Amniotic stem cell (primary cell): Measurements from ENCODE around the gene UBXN10.

Source experiments
- DNase-seq: peaks from one replicate; lab custom pipeline; 2025; lab: John Stamatoyannopoulos, UW

UBXN10 gene

DNA sequence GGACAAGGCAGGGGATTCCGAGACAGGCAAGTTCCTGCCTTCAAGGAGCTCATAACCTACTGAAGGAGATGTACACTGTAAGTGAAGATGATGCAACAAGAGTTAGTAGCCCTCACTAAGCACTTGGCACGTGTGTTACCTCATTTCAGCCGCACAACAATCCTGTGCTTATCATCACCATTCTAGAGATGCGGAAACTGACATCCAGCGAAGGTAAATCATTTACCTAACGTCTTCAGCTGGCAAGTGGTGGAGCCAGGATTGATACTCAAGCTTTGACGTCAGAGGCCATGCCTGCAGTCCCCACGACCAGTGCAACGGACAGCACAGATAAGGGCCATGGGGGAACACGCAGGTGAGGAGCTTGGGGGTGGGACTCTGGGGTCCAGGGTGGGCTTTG, 2.9 kb upstream of the UBXN10 start:
- no peak for DNase-seq

DNA sequence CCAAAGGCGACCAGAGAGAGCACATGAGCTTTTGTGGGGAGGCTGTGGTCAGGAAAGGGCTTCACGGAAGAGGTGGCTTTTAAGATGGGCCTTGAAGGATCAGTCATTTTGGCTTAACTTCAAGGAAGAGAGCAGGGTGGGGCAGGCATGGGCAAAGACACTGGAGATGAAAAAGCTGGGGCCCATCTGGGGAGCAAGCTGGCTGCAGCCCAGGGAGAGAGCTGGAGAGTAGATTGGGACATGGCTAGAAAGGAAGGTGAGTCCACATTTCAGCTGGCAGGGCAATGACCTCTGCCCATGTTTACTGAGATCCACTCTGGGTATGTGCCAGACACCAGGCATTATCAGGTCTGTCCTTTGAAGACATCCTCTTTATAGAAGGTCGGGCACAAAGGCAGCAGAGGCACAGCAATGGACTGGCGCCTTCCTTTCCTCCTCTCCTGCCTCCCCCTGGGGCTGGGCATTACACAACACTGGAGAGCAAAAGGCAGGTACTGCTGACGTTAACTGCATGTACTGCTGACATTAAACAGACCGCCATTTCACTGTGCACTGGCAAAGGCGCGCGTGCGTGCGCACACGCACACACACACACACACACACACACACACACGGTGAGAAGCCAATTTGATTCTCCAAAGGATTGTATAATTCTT, 2.2 kb upstream of the UBXN10 start:
- DNase-seq, result no peak

DNA sequence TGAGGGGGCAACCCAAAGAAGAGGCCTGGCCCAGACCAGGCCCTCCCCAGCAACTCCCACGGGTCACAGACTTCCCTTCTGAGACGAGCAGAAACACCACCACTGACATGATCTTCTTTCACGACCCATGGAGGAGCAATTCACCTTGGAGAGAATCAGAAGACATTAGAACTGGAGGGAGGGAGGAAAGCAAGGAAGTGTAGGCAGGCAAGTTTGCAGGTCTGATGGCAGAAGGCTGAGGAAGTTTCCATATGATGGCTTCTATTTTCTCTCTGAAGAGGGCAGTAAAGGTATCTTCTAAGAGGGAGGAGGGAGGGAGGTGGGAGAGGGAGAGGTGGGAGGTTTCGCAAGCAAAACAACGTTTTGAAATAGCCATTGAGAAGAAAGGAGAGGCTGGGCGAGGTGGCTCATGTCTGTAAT, 1.4 kb upstream of the UBXN10 start:
- no peak for DNase-seq

DNA sequence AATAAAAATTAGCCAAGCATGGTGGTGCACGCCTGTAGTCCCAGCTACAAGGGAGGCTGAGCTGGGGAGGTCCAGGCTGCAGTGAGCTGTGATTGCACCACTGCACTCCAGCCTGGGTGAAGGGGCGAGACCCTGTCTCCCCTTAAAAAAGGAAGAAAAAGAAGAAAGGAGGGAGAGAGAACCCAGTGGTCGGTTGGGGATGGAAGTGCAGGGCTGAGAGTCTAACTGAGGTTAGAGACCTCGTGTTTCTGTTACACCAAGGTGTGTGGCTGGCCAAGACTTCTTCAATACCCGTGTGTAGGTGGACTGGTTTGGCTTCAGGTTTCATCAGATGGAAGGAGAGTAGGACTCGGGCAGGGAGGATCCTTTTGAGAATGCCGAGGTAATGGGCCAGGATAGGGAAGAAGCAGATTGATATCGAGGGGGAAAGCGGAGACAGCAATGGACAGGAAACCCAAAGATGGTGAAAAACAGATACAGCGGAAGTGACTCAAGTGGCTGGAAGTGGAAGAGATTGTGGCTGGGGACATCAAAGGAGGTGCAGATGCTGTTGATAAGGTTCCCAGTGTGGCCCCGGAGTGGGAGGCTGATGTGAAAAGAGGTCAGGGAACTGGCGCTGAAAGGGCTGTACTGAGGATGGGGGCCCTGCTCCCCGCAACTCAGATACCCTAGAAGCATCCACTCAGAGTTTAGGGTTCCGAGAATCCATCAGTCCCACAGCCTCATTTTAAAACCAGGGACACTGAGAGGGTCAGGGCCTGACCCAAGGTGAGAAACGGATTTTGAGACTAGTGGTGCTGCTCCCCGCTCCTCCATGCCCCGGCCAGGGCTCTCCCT, 681 bp upstream of the UBXN10 start:
- DNase-seq, result no peak

DNA sequence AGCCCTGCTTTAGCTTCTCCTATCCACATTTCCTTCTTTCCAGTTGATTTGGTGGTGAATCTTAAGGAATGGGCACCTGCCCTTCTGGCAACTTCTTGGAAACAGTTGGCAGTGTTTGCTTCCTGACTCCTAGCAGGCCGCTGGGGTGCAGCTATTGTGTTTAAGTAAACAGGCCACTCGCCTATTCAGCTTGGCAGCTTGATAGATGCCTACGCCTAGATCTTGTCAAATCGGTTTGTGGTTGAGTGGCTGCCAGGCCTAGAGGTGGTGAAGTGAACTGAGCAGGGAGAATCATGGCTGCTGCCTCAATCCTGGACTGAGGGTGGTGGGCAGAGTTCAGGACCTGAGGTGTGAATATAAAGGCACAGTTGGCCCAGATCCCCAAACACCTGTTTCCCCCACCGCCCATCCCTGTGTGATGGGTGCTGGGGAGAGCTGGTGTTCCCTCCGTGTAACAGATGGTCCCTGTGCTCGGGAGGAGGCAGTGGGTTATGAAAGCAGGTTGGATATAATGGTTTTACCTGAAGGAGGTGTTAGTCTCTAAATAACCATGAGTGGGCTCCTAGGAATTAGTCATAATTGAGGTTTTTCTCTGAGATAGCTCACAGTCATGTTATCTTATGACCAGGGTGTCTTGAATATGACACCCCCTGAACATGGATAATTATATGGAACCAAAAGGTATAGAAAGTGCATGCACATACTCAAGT, 1.4 kb downstream of the UBXN10 start:
- no peak for DNase-seq

DNA sequence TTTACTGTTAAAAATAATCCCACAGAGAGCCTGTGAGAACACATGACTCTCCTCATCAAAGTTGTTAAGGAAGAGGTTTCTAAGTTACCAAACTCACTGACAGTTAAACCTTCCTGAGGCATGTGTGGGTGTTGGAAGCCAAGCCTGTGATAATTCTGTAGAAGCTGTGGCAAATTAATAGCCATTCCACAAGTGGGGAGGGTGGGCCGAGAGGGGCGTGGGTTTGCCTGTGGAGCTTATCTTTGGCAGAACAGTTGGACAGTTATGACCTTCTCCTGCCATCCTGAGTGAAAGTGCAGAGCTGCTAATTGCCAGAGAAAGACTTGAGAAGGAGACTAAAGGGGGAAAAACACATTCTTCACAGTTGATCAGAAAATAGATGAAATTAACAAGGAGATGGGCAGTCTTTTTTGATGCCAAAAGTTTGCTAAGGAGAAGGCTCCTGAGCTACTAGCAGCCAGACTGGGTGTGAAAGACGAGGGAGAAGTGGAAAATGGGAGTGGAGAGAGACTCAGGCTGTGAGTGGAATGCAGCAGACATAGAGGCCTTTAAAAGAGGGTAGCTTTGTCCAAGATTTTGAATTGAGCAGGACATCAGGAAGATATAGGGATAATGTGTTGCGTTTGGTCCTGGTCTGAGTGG, 2.0 kb downstream of the UBXN10 start:
- no peak for DNase-seq

DNA sequence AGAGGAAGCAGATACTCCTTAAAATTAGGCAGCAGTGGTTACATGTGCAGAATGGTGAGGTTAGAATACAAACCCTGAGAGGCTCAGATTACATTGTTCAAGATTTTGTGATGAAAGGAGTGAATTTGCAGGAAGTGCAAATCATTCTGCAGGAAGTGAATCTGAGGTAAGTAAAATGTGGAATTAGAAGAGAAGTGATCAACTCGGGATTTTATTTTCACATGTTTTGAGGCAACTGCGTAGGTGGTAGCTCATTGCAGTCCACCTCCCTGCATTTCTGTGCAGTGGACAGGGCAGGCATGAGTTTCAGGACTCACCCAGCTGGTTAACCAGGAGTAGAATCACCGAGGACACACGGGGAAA, 2.5 kb downstream of the UBXN10 start:
- no peak for DNase-seq

DNA sequence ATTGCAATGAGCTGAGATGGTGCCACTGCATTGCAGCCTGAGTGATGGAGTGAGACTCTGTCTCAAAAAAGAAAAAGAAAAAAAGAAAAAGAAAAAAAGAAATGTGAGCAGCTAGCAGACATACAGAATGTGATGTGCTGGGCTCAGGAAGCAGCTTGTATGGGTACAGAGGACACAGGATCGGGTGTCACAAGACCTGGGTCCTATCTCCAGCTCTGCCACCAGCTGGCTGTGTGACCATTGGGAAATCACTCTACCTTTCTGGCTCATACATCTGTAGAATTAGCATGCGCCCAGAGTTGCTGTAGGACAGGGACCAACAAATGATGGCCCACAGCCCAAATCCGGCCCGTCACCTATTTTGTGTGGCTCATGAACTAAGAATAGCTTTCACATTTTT, 3.8 kb downstream of the UBXN10 start:
- DNase-seq, result no peak

DNA sequence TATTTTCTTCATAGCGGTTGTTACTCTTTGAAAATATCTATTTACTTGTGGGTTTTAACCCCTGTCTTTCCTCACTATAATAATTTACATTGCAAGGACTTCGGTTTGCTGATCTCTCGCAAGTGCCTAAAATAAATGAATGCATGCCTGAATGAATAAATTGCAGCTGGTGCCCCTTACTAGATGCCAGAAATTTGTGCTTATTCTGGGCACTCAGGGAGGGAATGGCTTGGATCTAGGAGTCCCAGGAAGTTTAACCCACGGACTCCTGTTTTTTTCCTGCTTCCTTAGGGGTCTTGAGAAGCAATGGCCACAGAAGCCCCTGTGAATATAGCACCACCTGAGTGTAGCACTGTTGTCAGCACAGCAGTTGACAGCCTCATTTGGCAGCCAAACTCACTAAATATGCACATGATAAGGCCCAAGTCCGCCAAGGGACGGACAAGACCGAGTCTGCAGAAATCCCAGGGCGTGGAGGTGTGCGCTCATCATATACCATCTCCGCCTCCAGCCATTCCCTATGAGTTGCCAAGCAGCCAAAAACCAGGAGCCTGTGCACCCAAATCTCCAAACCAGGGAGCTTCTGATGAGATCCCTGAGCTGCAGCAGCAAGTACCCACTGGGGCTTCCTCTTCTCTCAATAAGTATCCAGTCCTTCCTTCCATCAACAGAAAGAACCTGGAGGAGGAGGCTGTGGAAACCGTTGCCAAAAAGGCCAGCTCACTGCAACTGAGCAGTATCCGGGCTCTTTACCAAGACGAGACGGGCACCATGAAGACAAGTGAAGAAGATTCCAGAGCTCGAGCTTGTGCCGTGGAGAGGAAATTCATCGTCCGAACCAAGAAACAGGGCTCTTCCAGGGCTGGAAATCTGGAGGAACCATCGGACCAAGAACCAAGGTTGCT, 4.6 kb downstream of the UBXN10 start:
- no peak for DNase-seq

DNA sequence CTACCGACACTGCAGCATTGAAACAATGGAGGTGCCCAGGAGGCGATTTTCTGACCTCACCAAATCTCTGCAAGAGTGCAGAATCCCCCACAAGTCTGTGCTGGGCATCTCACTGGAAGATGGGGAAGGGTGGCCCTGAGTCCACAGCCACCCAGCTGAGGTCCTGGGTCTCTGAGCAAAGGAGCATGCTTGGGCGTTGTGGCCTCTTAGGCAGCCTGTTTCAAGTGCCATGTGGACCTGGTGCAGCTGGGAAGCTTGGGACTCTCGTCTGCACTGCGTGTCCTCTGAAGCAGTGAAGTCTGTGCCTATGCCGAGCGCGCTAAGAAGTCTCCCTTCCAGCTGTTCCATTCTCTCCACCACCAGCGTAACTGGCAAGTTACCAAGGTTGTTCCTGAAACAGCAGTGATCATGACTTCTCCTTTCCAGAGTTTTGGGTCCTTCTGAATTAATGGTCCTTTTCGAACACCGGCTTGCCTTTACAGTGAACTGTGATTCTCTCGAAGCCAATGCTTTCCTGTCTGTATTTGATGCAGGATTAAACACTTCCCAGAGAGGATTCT, 5.5 kb downstream of the UBXN10 start:
- no peak for DNase-seq

DNA sequence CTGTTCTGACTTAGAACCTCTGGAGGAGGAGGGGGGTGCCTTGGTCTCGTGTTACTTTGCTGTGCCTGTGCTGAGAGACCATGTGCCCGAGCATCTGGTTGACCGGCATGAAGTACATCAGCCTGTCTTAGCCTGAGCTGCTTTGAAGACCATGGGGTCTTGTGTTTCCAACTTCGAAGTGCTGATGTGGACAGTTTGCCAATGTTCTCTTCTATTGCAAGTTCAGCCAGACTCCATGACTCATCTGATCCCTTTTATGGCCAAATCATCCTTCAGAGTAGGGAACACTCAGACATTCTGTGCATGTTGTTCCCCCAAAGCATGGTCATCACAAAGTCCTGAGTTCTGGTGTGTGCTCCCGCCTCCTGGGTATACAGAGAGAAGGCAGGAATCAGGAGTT, 6.5 kb downstream of the UBXN10 start:
- no peak for DNase-seq

DNA sequence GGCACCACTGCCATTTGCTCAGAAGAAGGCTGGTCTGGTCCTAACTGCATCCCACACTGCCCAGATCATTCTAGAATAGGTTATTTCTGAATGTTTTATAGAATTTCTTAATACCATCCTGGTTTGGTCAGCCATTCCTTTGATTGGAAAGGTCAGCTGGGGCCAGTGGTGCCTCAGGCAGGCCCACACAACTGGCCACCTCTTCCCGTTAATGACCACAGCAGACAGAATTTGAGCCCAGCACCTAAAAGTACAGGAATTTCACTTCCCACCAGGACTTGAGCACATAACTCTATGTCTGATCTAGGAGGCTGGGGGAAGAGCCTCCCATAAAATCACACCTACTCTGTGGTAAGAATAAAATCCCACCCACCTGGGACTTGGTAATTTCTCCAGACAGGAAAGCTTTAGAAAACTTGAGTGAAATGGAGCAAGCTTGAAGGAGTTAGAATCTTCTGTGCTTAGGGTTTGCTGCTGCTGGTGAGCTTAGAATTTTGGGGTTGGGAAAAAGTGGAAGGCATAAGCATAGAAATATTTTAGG, 7.0 kb downstream of the UBXN10 start:
- DNase-seq, result no peak

DNA sequence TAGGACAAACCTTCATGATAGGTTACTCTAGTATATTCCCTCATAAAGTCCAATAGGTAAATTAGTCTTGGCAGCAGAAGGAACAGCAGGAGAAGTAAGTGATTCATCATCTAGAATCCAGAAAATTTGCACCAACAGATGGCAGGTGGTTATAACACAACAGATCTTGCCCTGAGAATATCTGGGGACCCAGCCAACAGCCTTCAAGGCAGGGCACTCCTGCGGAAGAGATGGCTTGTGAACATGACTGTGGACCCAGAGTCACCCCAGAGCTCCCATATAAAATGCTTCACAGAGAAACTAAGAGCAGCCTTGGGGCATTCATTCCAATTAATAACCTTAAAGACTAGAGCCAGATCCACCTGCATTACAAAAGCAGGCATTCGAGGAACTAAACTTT, 8.3 kb downstream of the UBXN10 start:
- no peak for DNase-seq

DNA sequence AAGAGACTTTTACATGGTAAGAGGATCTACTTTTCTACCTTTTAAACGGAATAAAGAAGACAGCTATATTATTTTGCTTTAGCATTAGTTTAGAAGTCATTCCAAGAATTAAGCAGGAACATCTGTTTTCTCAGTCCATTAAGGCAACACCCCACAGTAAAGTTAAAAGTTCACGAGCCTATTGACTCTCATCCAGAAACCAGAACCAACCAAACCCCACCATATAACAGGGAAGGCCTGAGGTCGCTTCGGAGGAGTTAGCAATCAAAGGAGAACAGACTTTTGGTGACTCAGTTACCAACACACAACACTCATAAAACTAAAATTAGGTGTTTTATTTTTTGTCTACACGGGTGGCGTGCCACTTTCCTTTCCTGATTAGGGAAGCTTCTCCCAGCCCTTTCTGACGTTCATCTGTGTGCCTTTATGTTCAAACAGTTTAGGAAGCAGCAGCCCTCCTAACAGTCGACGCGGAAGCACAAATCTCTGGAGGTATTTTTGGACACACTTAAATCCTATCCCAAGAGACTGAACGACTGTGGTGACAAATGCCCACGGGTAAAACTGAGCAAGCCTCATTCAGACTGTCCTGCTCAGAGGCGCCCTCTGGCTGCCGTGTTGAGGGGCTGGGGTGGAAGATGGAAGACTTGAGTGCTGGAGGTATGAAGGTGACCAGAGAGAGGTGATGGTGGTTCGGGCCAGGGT, 9.0 kb downstream of the UBXN10 start:
- DNase-seq, result no peak

DNA sequence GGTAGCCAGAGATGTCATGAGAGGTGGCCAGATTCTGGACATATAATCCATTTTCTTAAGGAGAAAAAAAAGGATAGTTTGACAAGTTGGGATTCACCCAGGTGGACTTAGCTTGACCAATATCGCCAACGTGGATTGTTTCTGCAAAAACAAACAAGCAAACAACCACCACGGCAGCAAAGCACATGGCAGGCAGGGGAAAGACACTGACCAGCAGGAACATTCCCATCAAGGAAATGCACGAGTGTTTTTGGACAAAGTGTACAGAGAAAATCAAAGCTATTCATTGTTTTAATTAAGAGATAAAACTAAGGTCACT, 9.5 kb downstream of the UBXN10 start:
- DNase-seq, result no peak

DNA sequence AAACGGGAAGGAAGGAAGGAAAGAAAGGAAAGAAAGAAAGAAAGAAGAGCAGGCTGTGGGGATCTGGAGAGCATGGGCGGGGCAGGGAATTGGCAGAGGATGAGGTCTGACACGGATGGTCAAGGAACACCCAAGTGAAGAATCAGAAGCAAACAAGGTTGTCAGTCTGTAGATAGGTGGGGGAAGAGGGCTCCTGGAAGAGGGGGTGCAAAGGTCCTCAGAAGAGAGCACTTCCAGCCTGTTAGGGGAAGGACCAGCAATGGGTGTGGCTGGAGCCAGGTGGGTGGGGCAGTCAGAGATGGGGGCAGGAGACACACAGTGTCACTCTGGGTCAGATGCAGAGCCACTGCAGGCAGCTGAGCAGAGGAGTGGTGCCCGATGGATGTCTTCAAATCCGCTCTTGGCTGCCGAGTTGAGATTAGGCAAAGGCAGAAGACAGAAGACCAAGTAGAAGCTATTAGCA, 11.5 kb downstream of the UBXN10 start:
- no peak for DNase-seq

DNA sequence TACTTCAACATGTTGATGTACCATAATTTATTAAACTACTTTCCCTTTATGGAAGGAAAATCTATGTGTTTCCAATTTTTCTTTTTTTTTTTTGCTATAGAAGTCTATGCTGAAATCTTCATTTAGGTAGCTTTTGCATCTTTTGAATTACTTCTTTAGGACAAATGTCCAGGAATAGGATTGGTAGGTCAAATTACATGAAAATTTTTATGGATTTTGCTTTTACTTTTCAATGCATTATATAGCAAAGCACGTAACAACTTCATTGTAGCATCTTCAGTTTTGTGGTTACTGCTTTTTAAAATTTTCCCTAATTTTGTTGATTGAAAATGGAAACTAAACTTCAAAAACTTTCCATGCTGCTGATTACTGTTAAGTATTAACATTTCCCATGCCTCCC, 12.4 kb downstream of the UBXN10 start:
- DNase-seq, result no peak

DNA sequence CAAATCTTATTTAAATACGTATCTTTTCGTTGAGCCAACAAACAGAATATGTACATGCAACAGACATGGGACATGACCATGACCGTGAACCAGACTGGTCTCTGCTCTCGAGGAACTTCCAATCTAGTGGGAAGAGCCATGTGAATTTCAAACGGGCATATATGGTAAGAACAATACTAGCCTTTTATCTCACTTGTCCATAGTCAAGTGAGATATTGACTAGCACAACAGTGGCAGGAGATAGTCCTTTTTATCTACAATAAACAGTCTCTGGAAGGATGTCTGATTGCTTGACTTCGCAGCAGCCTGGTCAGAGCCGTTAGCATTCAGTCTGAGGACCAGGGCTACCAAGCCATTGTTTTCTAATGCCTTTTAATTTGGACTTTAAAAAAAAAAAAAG, 13.0 kb downstream of the UBXN10 start:
- no peak for DNase-seq

DNA sequence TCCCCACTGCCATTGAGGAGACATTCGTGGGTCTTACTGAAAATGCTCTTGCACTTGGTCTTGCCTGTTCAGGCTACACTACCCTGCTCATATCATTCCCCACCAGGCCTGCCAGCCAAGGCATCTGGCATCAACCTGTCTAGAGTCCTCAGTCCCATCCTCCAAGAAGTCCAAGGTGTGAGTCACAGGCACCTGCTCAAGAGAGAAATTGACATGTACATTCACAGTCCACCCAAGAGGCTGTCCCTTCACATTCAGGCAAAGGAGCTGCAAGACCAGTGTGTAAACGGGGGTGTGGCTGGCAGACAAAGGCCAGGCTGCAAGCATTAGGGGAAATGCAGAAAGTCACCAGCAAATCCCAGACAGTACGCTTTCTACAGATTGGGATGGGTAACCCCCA, 13.5 kb downstream of the UBXN10 start:
- DNase-seq, result no peak

DNA sequence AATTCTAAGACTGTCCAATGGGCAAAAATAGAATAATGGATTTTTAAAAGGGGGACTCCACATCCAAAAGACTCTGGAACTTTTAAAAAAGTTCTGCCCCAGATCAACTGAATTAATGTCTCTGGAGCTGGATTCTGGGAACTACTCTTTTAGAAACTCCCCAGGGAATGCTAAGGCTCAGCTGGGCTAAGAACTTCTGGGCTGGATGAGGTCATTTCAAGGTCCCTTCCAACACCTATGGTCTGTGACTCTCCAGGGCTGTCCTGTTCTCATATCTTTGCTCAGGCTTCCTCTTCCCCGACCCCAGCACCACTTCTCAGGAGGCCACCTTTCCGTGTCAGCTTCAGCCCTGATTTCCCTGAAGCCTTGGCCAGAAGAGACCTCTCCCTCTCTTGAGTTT, 13.9 kb downstream of the UBXN10 start:
- no peak for DNase-seq
